Lower lobe of right lung (tissue), 2 donors: ENCODE results near the gene RFX1. TPM values are rescaled to one million over a fixed set of nuclear protein-coding genes. Genes with fewer than 3 reads are reported as not detected.

ENCODE experiments used
- ATAC-seq, 2 donors: fragments of 200-7000 bp; cut with Tn5 transposase; one replicate each; pipeline ENCODE4 v1.9.1; 2020 to 2022; ENCODE audit warnings: mild to moderate bottlenecking in 2 of 2, moderate library complexity in 2 of 2
- DNase-seq: peaks from one replicate; pipeline ENCODE4 v3.0.0-alpha.2; 2020
- H3K27ac ChIP-seq: fragments of 200-600 bp; one replicate; pipeline ENCODE4 v1.8.0; 2022
- H3K27me3 ChIP-seq: fragments of 200-600 bp; one replicate; pipeline ENCODE4 v1.8.0; 2022; ENCODE audit warnings: low read depth
- H3K36me3 ChIP-seq: fragments of 200-600 bp; one replicate; pipeline ENCODE4 v1.8.0; 2022; ENCODE audit warnings: mild to moderate bottlenecking
- H3K4me1 ChIP-seq: fragments of 200-600 bp; one replicate; pipeline ENCODE4 v1.8.0; 2022
- H3K4me3 ChIP-seq: fragments of 200-600 bp; one replicate; pipeline ENCODE4 v1.8.0; 2022; ENCODE audit warnings: mild to moderate bottlenecking
- H3K9me3 ChIP-seq: fragments of 200-600 bp; one replicate; pipeline ENCODE4 v1.8.0; 2022
- intact Hi-C: fragments of 100-400 bp; cut with DNase I; formaldehyde crosslinking; loops from one replicate; pipeline ENCODE4 v1.11.0; 2022
- total RNA-seq: library from RNA; stranded (reverse); fragmentation: NEBNext Ultra II Directional; extraction: Animal tissue kit (Norgen Biotek cat#: 25700); gene quantifications from one replicate; pipeline ENCODE4 v1.2.1, GENCODE V29; 2021
- TF ChIP-seq, protein P1 (sequence below): fragments of 200-600 bp; IDR thresholded peaks from one replicate; pipeline ENCODE4 v1.8.0; 2022; ENCODE audit warnings: antibody characterized with exemption, mild to moderate bottlenecking
- donor health status: DM: no; HTN: yes; CAD: no; lungs with severe emphysema.

RFX1 gene
- total RNA-seq, 1 donor from 2014 or later = 17.8 TPM

DNA sequence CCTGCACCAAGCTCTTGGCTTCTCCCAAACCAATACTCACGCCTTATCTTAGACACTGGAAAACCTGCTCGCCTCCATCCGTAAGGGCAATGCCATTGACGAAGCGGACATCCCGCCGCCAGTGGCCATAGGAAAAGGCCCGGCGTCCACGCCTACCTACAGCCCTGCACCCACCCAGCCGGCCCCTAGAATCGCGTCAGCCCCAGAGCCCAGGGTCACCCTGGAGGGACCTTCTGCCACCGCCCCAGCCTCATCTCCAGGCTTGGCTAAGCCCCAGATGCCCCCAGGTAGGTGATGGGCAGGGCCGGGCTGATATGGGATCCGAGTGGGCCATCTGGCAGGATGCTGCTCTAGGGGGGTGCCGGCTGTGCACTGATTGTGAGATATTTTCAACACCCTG lies 92.8 kb downstream of the RFX1 start:
- Histone ChIP-seq H3K36me3 (peaks cover 86% of the 10 kb centered on the region), H3K4me1 (peaks cover 10% of the 10 kb centered on the region), H3K4me3 (no peak overlapping the region), H3K9me3 (no peaks in the 10 kb centered on the region), H3K27ac (no peak overlapping the region), H3K27me3 (no peaks in the 10 kb centered on the region)
- TF ChIP-seq, protein P1, sequence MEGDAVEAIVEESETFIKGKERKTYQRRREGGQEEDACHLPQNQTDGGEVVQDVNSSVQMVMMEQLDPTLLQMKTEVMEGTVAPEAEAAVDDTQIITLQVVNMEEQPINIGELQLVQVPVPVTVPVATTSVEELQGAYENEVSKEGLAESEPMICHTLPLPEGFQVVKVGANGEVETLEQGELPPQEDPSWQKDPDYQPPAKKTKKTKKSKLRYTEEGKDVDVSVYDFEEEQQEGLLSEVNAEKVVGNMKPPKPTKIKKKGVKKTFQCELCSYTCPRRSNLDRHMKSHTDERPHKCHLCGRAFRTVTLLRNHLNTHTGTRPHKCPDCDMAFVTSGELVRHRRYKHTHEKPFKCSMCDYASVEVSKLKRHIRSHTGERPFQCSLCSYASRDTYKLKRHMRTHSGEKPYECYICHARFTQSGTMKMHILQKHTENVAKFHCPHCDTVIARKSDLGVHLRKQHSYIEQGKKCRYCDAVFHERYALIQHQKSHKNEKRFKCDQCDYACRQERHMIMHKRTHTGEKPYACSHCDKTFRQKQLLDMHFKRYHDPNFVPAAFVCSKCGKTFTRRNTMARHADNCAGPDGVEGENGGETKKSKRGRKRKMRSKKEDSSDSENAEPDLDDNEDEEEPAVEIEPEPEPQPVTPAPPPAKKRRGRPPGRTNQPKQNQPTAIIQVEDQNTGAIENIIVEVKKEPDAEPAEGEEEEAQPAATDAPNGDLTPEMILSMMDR = no peak
- intact Hi-C loops = no loop called here
- peak in 1 of 2 donors; percentile 7 for ATAC-seq
- DNase-seq = no peak

Other genes with a start within 250 kb of the RFX1 start
- gene MRI1, start 241.8 kb downstream of the RFX1 start, total RNA-seq = 30.4 TPM
- gene C19orf53, start 231.9 kb downstream of the RFX1 start, total RNA-seq = 68.0 TPM
- gene ZSWIM4, start 210.9 kb downstream of the RFX1 start, total RNA-seq = 7.4 TPM
- gene NANOS3, start 129.2 kb downstream of the RFX1 start, total RNA-seq = 0.68 TPM
- 2.0 TPM for gene BRME1, start 100.2 kb downstream of the RFX1 start, total RNA-seq
- 32.4 TPM for gene CC2D1A, start 100.1 kb downstream of the RFX1 start, total RNA-seq
- 2.7 TPM for gene PODNL1, start 67.9 kb downstream of the RFX1 start, total RNA-seq
- 28.4 TPM for gene DCAF15, start 53.8 kb downstream of the RFX1 start, total RNA-seq
- gene RLN3, start 21.8 kb upstream of the RFX1 start, total RNA-seq = not detected
- gene IL27RA, start 25.4 kb upstream of the RFX1 start, total RNA-seq = 20.4 TPM
- gene PALM3, start 55.8 kb upstream of the RFX1 start, total RNA-seq = 7.7 TPM
- 7.1 TPM for gene MISP3, start 66.5 kb upstream of the RFX1 start, total RNA-seq
- not detected for gene C19orf67, start 79.5 kb upstream of the RFX1 start, total RNA-seq
- gene SAMD1, start 84.4 kb upstream of the RFX1 start, total RNA-seq = 51.4 TPM
- 87.1 TPM for gene PRKACA, start 111.4 kb upstream of the RFX1 start, total RNA-seq
- 2.6 TPM for gene ASF1B, start 130.3 kb upstream of the RFX1 start, total RNA-seq
- 28.7 TPM for gene ADGRL1, start 199.8 kb upstream of the RFX1 start, total RNA-seq